ENCODE data around the gene NDUFC2.

GRCh38 chr11:78036313-78036712 lies 43.3 kb downstream of the NDUFC2 start:
- TF ChIP-seq, protein P1, sequence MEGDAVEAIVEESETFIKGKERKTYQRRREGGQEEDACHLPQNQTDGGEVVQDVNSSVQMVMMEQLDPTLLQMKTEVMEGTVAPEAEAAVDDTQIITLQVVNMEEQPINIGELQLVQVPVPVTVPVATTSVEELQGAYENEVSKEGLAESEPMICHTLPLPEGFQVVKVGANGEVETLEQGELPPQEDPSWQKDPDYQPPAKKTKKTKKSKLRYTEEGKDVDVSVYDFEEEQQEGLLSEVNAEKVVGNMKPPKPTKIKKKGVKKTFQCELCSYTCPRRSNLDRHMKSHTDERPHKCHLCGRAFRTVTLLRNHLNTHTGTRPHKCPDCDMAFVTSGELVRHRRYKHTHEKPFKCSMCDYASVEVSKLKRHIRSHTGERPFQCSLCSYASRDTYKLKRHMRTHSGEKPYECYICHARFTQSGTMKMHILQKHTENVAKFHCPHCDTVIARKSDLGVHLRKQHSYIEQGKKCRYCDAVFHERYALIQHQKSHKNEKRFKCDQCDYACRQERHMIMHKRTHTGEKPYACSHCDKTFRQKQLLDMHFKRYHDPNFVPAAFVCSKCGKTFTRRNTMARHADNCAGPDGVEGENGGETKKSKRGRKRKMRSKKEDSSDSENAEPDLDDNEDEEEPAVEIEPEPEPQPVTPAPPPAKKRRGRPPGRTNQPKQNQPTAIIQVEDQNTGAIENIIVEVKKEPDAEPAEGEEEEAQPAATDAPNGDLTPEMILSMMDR (conservative IDR thresholded peaks at IDR 0.05; ENCODE audit: low read depth, low read length): no peak
- TF ChIP-seq EZH2 (IDR thresholded peaks at IDR 0.05; ENCODE audit: borderline replicate concordance, low read depth, low read length, poor library complexity, severe bottlenecking): no peak

Measured in A673 (cell line).